MM.1S (cell line): ENCODE measurements around the gene DDX60.

Source experiments
- DNase-seq: peaks from one replicate; pipeline ENCODE4 v3.0.0-alpha.2; 2015
- H2AFZ ChIP-seq: fragments of 300-600 bp; sonication (generic); 2 replicates; pipeline ENCODE4 v1.6.0; 2016; ENCODE audit warnings: antibody characterized with exemption, low read length
- H3F3A ChIP-seq: fragments of 300-600 bp; sonication (generic); 2 replicates; pipeline ENCODE4 v1.6.1; 2016; ENCODE audit warnings: mild to moderate bottlenecking, antibody characterized with exemption, low read length, moderate library complexity, mixed read lengths; ENCODE audit not compliant: insufficient read depth
- H3K27ac ChIP-seq: fragments of 300-600 bp; sonication (generic); 2 replicates; pipeline ENCODE4 v1.5.1; 2016; ENCODE audit warnings: mild to moderate bottlenecking, low read length
- H3K27me3 ChIP-seq: fragments of 300-600 bp; sonication (generic); replicated peaks from 2 replicates; pipeline ENCODE4 v1.6.0; 2016; ENCODE audit warnings: low read length; ENCODE audit not compliant: insufficient read depth
- H3K36me3 ChIP-seq: fragments of 300-600 bp; sonication (generic); replicated peaks from 2 replicates; pipeline ENCODE4 v1.6.1; 2016; ENCODE audit warnings: mild to moderate bottlenecking, low read length, mixed read lengths; ENCODE audit not compliant: insufficient read depth
- H3K4me1 ChIP-seq: fragments of 300-600 bp; sonication (generic); 2 replicates; pipeline ENCODE4 v1.6.1; 2016; ENCODE audit warnings: low read length, mixed read lengths
- H3K4me2 ChIP-seq: fragments of 300-600 bp; sonication (generic); 2 replicates; pipeline ENCODE4 v1.6.0; 2016; ENCODE audit warnings: low read depth, low read length
- H3K4me3 ChIP-seq: fragments of 300-600 bp; sonication (generic); 2 replicates; pipeline ENCODE4 v1.5.1; 2016; ENCODE audit warnings: low read length, mixed read lengths
- H3K79me2 ChIP-seq: fragments of 300-600 bp; sonication (generic); 2 replicates; pipeline ENCODE4 v1.6.1; 2016; ENCODE audit warnings: mixed run types, low read length, mixed read lengths
- H3K9ac ChIP-seq: fragments of 300-600 bp; sonication (generic); 2 replicates; pipeline ENCODE4 v1.6.1; 2016; ENCODE audit warnings: low read length, mixed read lengths
- H3K9me2 ChIP-seq: fragments of 300-600 bp; sonication (generic); replicated peaks from 2 replicates; pipeline ENCODE4 v1.6.1; 2016; ENCODE audit warnings: mild to moderate bottlenecking, low read length, mixed read lengths; ENCODE audit not compliant: insufficient read depth
- H3K9me3 ChIP-seq: fragments of 300-600 bp; sonication (generic); replicated peaks from 2 replicates; pipeline ENCODE4 v1.6.1; 2016; ENCODE audit warnings: mild to moderate bottlenecking, low read length, mixed read lengths; ENCODE audit not compliant: insufficient read depth
- H4K20me1 ChIP-seq: fragments of 300-600 bp; sonication (generic); 2 replicates; pipeline ENCODE4 v1.6.1; 2016; ENCODE audit warnings: mild to moderate bottlenecking, low read length, moderate library complexity, mixed read lengths; ENCODE audit not compliant: insufficient read depth
- CTCF ChIP-seq: fragments of 300-600 bp; sonication (generic); IDR thresholded peaks from 2 replicates; pipeline ENCODE4 v1.5.1; 2016; ENCODE audit warnings: antibody characterized with exemption, low read length, mixed read lengths
- EZH2 ChIP-seq: fragments of 300-600 bp; sonication (generic); optimal IDR thresholded peaks from 2 replicates; pipeline ENCODE3; 2017; ENCODE audit warnings: low read depth, mild to moderate bottlenecking, antibody characterized with exemption, low read length, mixed read lengths
- EZH2phosphoT487 ChIP-seq: fragments of 300-600 bp; sonication (generic); IDR thresholded peaks from 2 replicates; pipeline ENCODE4 v1.6.1; 2018; ENCODE audit warnings: antibody characterized with exemption, low read length

DDX60 gene

GRCh38 chr4:168361365-168362024 lies 42.9 kb upstream of the DDX60 start:
- H3K4me3 ChIP-seq, result no peak overlapping the region
- no peaks in the 10 kb centered on the region for H3K27me3 ChIP-seq
- TF ChIP-seq EZH2phosphoT487 (no peak), EZH2 (no peak), CTCF (no peak)
- no peak overlapping the region for H3K9ac ChIP-seq
- H3K4me1 ChIP-seq, result no peaks in the 10 kb centered on the region
- no peak for DNase-seq
- no peaks in the 10 kb centered on the region for H3F3A ChIP-seq
- H2AFZ ChIP-seq, result no peak overlapping the region
- H3K9me3 ChIP-seq, result no peaks in the 10 kb centered on the region
- no peak overlapping the region for H3K27ac ChIP-seq
- no peak overlapping the region for H3K4me2 ChIP-seq
- no peaks in the 10 kb centered on the region for H3K9me2 ChIP-seq
- no peaks in the 10 kb centered on the region for H3K36me3 ChIP-seq
- H4K20me1 ChIP-seq, result no peaks in the 10 kb centered on the region
- H3K79me2 ChIP-seq, result no peaks in the 10 kb centered on the region

DNA sequence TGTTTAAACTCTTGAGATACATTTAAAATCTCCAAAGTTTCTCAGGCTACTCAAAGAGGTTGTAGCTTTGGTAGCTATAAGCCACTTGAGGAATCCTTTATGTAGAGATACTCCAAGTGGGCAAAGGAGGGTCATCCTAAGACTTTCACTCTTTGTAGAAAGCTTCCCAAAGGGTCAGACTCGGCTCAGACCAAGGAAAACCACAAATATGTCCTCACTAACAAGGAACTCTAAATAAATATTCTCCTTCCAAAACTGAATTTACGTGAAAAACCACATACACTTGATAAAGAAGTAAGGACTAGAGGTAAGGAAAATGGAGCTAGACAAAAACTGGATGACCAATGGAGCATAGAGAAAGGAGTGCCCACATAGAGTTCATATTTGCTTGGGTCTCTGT lies 41.7 kb upstream of the DDX60 start:
- H3K79me2 ChIP-seq, result no peaks in the 10 kb centered on the region
- no peak overlapping the region for H3K27ac ChIP-seq
- H3K36me3 ChIP-seq, result no peaks in the 10 kb centered on the region
- no peaks in the 10 kb centered on the region for H4K20me1 ChIP-seq
- H3K4me2 ChIP-seq, result no peak overlapping the region
- no peaks in the 10 kb centered on the region for H3K9me2 ChIP-seq
- no peaks in the 10 kb centered on the region for H3K9me3 ChIP-seq
- no peak for DNase-seq
- no peak overlapping the region for H3K4me3 ChIP-seq
- no peak for TF ChIP-seq EZH2
- no peaks in the 10 kb centered on the region for H3K27me3 ChIP-seq
- no peak overlapping the region for H3K9ac ChIP-seq
- no peaks in the 10 kb centered on the region for H3K4me1 ChIP-seq
- H2AFZ ChIP-seq, result no peak overlapping the region
- no peaks in the 10 kb centered on the region for H3F3A ChIP-seq

DNA sequence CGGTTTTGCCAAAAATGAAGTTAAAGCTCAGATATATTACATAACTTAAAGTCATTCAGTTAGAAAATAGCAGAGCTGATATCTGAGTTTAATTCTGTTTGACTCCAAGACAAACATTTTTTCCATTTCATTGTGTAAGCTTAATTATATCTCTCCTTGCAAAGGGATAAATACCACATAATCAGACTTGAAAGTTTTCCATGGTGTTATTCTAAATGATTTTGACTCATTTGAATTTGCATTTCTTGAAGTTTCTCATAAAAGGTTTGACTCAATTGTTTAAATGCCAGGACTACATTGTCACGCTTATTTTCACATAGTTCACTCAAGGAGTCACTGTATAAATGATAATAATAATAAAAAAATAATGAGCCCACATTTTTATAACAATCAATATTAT lies 39.4 kb upstream of the DDX60 start:
- TF ChIP-seq EZH2phosphoT487 (no peak), CTCF (no peak), EZH2 (no peak)
- H3K4me3 ChIP-seq, result no peak overlapping the region
- H4K20me1 ChIP-seq, result no peaks in the 10 kb centered on the region
- no peak overlapping the region for H3K9ac ChIP-seq
- no peaks in the 10 kb centered on the region for H3K36me3 ChIP-seq
- no peak overlapping the region for H3K27ac ChIP-seq
- H3K27me3 ChIP-seq, result no peaks in the 10 kb centered on the region
- no peak overlapping the region for H2AFZ ChIP-seq
- no peak for DNase-seq
- no peaks in the 10 kb centered on the region for H3K4me1 ChIP-seq
- H3K9me2 ChIP-seq, result no peaks in the 10 kb centered on the region
- H3K79me2 ChIP-seq, result no peaks in the 10 kb centered on the region
- no peaks in the 10 kb centered on the region for H3F3A ChIP-seq
- H3K9me3 ChIP-seq, result no peaks in the 10 kb centered on the region
- no peak overlapping the region for H3K4me2 ChIP-seq

- Histone ChIP-seq H3K4me2 (no peak overlapping the region), H3K4me1 (no peaks in the 10 kb centered on the region), H3K9me3 (no peaks in the 10 kb centered on the region), H3K9me2 (no peaks in the 10 kb centered on the region), H3K4me3 (no peak overlapping the region), H3K9ac (no peak overlapping the region), H3F3A (no peaks in the 10 kb centered on the region), H3K36me3 (no peaks in the 10 kb centered on the region), H4K20me1 (no peaks in the 10 kb centered on the region), H2AFZ (no peak overlapping the region), H3K27ac (no peak overlapping the region), H3K27me3 (no peaks in the 10 kb centered on the region), H3K79me2 (no peaks in the 10 kb centered on the region)
- TF ChIP-seq EZH2 (no peak), CTCF (no peak), EZH2phosphoT487 (no peak)
- no peak for DNase-seq
These were observed 35.2 kb upstream of the DDX60 start for GRCh38 chr4:168353746-168354145.
